ENCODE results near the gene TUBGCP2. TPM values are rescaled to one million over a fixed set of nuclear protein-coding genes. Genes with fewer than 3 reads are reported as not detected.

Gene TUBGCP2
- total RNA-seq, 1 donor from 2014 or later, result 50.7 TPM

DNA sequence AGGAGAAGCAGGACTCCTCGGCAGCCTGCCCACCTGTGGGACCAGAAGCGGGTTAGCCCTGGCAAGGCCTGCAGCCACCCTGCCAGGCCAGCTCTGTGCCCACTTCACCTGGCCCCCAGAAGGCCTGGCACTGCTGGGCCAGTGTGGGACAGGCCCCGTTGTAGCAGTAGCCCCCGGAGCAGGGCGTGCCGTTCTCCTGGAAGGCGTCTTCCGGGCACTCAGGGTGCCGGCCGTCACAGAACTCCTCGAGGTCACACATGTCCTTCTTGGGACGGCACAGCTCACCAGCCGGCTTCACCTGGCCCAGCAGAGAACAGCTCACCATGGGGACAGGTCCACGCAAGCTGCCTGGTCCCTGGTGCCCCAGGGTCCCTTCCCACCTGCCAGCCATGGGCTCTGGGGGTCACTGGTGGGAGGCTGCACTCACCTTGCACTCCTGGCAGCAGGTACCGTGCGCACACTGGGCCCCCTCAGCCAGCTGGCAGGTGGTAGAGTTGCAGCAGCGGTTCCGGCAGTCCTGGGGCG lies 37.8 kb downstream of the TUBGCP2 start:
- Mint-ChIP-seq H3K9me3 (ENCODE audit: unreplicated experiment) (no peaks in the 10 kb centered on the region), H3K36me3 (ENCODE audit: low read depth, unreplicated experiment) (no peaks in the 10 kb centered on the region), H3K27ac (ENCODE audit: unreplicated experiment) (no peak overlapping the region), H3K4me1 (ENCODE audit: unreplicated experiment) (no peaks in the 10 kb centered on the region), H3K4me3 (ENCODE audit: unreplicated experiment) (no peak overlapping the region), H3K27me3 (ENCODE audit: unreplicated experiment) (peaks cover under 1% of the 10 kb centered on the region)
- no peak for DNase-seq (ENCODE audit: low spot score)
- TF ChIP-seq, protein P1, sequence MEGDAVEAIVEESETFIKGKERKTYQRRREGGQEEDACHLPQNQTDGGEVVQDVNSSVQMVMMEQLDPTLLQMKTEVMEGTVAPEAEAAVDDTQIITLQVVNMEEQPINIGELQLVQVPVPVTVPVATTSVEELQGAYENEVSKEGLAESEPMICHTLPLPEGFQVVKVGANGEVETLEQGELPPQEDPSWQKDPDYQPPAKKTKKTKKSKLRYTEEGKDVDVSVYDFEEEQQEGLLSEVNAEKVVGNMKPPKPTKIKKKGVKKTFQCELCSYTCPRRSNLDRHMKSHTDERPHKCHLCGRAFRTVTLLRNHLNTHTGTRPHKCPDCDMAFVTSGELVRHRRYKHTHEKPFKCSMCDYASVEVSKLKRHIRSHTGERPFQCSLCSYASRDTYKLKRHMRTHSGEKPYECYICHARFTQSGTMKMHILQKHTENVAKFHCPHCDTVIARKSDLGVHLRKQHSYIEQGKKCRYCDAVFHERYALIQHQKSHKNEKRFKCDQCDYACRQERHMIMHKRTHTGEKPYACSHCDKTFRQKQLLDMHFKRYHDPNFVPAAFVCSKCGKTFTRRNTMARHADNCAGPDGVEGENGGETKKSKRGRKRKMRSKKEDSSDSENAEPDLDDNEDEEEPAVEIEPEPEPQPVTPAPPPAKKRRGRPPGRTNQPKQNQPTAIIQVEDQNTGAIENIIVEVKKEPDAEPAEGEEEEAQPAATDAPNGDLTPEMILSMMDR (IDR thresholded peaks at IDR 0.05; ENCODE audit: unreplicated experiment), result no peak

DNA sequence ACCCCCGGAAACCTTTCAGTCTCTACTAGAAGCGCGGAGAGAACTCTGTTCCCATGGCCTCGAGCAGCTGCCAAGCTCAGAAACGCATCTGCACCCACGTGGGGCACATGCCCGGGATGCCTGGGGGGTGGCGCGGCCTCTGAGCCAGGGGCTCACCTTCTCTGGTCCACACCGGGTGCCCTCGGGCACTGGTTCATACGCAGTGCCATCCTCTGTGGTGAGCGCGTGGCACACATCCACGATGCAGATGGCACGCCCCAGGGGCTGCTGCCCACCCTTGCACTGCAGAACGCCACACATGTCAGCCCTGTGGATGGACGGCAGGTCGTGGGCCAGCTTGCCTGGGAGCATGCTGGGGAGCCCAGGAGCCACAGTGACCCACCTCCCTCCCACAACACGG lies 38.5 kb downstream of the TUBGCP2 start:
- DNase-seq (ENCODE audit: low spot score), result no peak
- TF ChIP-seq, protein P1 (IDR thresholded peaks at IDR 0.05; ENCODE audit: unreplicated experiment), result no peak
- no peaks in the 10 kb centered on the region for H3K4me1 Mint-ChIP-seq (ENCODE audit: unreplicated experiment)
- peaks cover 2% of the 10 kb centered on the region for H3K36me3 Mint-ChIP-seq (ENCODE audit: low read depth, unreplicated experiment)
- no peaks in the 10 kb centered on the region for H3K9me3 Mint-ChIP-seq (ENCODE audit: unreplicated experiment)
- H3K27me3 Mint-ChIP-seq (ENCODE audit: unreplicated experiment), result peaks cover 4% of the 10 kb centered on the region
- H3K4me3 Mint-ChIP-seq (ENCODE audit: unreplicated experiment), result no peak overlapping the region
- no peak overlapping the region for H3K27ac Mint-ChIP-seq (ENCODE audit: unreplicated experiment)

DNA sequence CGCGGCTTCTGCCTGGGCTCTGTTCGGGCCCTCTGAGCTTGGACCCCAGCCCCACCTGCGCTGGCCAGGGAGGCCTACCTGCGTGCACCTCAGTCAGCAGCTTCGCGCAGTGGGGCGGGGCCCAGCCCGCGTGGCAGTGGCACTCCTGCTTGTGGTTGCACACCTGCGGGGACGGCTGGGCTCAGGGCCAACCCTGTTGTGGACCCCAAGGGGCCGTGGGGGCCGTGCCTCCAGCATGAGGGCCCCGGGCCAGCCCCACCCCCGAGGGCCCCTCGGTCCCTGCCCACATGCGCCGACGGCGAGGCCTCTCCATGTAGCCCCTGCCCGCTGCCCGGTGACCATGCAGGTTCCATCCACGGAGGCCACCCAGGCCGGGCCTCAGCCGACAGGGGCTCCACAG lies 39.3 kb downstream of the TUBGCP2 start:
- no peak overlapping the region for H3K4me3 Mint-ChIP-seq (ENCODE audit: unreplicated experiment)
- peaks cover 4% of the 10 kb centered on the region for H3K27me3 Mint-ChIP-seq (ENCODE audit: unreplicated experiment)
- H3K9me3 Mint-ChIP-seq (ENCODE audit: unreplicated experiment), result no peaks in the 10 kb centered on the region
- TF ChIP-seq, protein P1 (IDR thresholded peaks at IDR 0.05; ENCODE audit: unreplicated experiment), result no peak
- DNase-seq (ENCODE audit: low spot score), result no peak
- no peaks in the 10 kb centered on the region for H3K4me1 Mint-ChIP-seq (ENCODE audit: unreplicated experiment)
- H3K27ac Mint-ChIP-seq (ENCODE audit: unreplicated experiment), result no peak overlapping the region
- peaks cover 3% of the 10 kb centered on the region for H3K36me3 Mint-ChIP-seq (ENCODE audit: low read depth, unreplicated experiment)

DNA sequence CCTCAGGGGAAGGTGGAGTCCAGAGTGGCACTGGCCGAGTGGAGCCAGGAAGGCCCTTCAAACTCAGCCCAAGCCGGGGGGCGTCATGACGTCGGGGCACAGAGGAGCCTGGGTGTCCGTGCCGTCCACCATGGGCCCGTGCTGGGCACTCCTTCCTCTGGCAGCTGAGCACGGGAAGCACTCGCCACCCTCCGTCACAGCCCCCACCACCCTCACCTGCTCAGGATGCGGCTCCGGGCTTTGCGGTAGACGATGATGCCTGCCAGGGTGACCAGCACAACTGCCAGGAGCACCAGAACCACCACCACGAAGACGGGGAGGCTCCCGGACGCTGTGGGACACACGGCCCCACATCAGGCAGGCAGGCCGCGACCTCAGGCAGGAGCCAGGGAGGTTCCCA lies 40.1 kb downstream of the TUBGCP2 start:
- no peak overlapping the region for H3K4me3 Mint-ChIP-seq (ENCODE audit: unreplicated experiment)
- H3K27ac Mint-ChIP-seq (ENCODE audit: unreplicated experiment), result no peak overlapping the region
- H3K9me3 Mint-ChIP-seq (ENCODE audit: unreplicated experiment), result no peaks in the 10 kb centered on the region
- DNase-seq (ENCODE audit: low spot score), result no peak
- TF ChIP-seq, protein P1 (IDR thresholded peaks at IDR 0.05; ENCODE audit: unreplicated experiment), result no peak
- peaks cover 7% of the 10 kb centered on the region for H3K27me3 Mint-ChIP-seq (ENCODE audit: unreplicated experiment)
- H3K36me3 Mint-ChIP-seq (ENCODE audit: low read depth, unreplicated experiment), result peaks cover 3% of the 10 kb centered on the region
- H3K4me1 Mint-ChIP-seq (ENCODE audit: unreplicated experiment), result no peaks in the 10 kb centered on the region

DNA sequence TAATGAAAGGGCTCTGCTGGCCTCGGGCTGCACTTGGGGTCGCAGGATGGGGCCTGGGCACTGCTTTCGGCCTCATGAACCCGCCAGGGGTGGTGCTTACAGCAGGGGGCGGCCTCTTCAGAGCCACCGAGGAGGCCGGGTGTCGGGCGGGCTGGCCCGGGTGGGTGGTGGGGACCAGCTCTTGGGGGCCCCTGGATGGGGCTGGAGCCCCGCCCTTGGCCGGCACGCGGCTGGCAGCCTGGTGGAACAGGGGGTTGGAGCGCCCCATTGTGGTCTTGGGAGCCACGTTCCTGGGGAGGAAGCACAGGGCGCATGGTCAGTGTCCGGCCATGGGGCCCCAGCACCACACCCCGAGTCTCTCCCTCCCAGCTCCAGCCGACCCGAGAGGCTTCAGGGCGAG lies 40.8 kb downstream of the TUBGCP2 start:
- peaks cover 11% of the 10 kb centered on the region for H3K27me3 Mint-ChIP-seq (ENCODE audit: unreplicated experiment)
- no peak overlapping the region for H3K27ac Mint-ChIP-seq (ENCODE audit: unreplicated experiment)
- no peak overlapping the region for H3K4me3 Mint-ChIP-seq (ENCODE audit: unreplicated experiment)
- H3K36me3 Mint-ChIP-seq (ENCODE audit: low read depth, unreplicated experiment), result peaks cover 3% of the 10 kb centered on the region
- no peaks in the 10 kb centered on the region for H3K9me3 Mint-ChIP-seq (ENCODE audit: unreplicated experiment)
- H3K4me1 Mint-ChIP-seq (ENCODE audit: unreplicated experiment), result no peaks in the 10 kb centered on the region
- TF ChIP-seq, protein P1 (IDR thresholded peaks at IDR 0.05; ENCODE audit: unreplicated experiment), result no peak
- no peak for DNase-seq (ENCODE audit: low spot score)

Measured in endothelial cell (in vitro differentiated cells).